Diencephalon (tissue), 1 donor: ENCODE results near the gene S1PR2. TPM values are rescaled to one million over a fixed set of nuclear protein-coding genes. Genes with fewer than 3 reads are reported as not detected.

Experiments
- small RNA-seq: library from RNA; depleted of rRNA; stranded (forward); fragments of <200 nt; gene quantifications from one replicate; pipeline ENCODE3, GENCODE V24; 2014
- total RNA-seq: library from RNA; depleted of rRNA; stranded (reverse); fragments of >200 nt; gene quantifications from one replicate; pipeline ENCODE4 v1.2.3, GENCODE V29; 2014

Gene S1PR2, protein sequence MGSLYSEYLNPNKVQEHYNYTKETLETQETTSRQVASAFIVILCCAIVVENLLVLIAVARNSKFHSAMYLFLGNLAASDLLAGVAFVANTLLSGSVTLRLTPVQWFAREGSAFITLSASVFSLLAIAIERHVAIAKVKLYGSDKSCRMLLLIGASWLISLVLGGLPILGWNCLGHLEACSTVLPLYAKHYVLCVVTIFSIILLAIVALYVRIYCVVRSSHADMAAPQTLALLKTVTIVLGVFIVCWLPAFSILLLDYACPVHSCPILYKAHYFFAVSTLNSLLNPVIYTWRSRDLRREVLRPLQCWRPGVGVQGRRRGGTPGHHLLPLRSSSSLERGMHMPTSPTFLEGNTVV
- total RNA-seq, result 4.4 TPM

DNA sequence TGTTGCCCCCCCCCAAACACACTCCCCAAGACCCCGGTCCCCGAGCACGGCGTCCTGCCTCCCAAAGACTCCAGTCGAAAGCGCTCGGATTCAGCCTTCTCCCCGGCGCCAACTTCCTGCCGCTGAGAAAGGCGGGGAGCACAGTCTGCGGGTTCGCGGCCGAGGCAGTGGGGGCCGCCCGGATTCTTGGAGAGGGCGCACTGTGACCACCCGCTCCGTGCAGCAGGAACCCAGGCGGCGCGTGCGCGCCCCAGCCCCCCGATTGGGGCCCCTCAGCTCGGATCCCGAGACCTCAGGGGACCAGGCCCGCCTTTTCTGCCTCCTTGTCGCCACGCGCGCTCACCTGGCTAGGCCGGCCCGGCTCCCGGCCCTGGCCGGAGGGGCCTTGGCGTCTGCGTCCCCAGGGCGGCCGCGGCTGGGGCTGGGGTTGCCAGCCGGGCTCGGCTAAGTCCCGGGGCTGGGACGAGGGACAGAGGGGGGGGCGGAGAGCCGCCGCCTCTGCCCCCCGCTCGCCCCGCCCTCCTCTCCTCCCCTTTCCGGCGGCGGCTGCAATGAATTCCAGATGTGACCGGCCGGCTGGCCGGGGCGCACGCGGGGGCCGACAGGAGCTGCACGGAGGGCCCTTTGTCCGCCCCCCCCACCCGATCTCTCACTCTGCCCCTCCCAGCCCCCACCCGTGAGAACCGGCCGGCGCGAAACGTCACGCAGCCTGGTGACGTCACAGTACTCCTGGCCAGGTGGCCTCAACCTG lies at the start of gene S1PR2:
Gene S1PR2, minus strand, starts transcription at position 471 of the 751 bp plus-strand sequence. CDS start 6,426 bp downstream, outside the sequence.

DNA sequence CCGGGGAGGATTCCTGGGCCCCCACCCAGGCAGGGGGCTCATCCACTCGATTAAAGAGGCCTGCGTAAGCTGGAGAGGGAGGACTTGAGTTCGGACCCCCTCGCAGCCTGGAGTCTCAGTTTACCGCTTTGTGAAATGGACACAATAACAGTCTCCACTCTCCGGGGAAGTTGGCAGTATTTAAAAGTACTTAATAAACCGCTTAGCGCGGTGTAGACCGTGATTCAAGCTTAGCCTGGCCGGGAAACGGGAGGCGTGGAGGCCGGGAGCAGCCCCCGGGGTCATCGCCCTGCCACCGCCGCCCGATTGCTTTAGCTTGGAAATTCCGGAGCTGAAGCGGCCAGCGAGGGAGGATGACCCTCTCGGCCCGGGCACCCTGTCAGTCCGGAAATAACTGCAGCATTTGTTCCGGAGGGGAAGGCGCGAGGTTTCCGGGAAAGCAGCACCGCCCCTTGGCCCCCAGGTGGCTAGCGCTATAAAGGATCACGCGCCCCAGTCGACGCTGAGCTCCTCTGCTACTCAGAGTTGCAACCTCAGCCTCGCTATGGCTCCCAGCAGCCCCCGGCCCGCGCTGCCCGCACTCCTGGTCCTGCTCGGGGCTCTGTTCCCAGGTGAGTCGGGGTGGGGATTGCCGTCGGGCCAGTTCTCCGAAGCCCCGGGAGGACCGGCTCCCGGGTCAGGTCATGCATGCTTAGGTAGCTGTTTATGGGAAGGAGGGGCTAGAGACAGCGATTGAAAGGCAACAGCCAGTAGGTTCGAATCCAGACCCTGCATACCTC lies 39.7 kb upstream of the S1PR2 start, which contains the start of gene ICAM1:
Gene ICAM1, plus strand, starts transcription at position 505 of the 779 bp plus-strand sequence. Its CDS starts 40 bp downstream, at position 545.

DNA sequence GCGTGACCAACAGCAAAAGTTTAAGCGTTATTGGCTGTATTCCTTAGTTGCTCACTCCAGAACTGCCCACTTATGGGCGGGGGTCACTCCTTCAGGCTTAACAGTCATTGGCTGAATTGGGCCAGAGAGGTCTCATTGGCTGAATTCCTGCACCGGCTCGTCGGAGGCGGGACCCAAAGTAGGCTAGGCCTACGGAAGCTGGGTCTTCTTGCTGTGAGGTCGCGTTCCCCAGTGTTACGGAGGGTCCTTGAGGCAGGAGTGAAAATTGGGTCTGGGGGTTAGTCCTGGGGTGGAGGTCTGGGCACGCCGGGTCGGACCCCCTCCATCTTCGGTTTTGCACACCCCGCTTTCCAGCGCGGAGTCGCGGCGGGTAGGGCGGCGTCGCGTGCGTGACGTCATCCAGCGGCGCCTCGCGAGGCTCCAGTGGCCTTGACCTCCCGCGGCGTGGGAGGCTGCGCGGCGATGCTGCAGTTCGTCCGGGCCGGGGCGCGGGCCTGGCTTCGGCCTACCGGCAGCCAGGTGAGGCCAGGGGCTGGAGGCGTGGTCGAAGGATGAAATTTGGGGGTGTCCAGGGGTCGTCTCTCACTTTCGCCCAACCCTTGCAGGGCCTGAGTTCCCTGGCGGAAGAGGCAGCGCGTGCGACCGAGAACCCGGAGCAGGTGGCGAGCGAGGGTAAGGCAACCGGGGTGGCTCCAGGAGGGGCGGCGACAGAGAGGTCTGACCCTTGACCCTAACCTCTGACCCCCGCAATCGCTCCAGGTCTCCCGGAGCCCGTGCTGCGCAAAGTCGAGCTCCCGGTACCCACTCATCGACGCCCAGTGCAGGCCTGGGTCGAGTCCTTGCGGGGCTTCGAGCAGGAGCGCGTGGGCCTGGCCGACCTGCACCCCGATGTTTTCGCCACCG lies 20.9 kb upstream of the S1PR2 start, which contains the start of gene MRPL4:
Gene MRPL4, plus strand, starts transcription at position 423 of the 903 bp plus-strand sequence. Its CDS starts 40 bp downstream, at position 463.

DNA sequence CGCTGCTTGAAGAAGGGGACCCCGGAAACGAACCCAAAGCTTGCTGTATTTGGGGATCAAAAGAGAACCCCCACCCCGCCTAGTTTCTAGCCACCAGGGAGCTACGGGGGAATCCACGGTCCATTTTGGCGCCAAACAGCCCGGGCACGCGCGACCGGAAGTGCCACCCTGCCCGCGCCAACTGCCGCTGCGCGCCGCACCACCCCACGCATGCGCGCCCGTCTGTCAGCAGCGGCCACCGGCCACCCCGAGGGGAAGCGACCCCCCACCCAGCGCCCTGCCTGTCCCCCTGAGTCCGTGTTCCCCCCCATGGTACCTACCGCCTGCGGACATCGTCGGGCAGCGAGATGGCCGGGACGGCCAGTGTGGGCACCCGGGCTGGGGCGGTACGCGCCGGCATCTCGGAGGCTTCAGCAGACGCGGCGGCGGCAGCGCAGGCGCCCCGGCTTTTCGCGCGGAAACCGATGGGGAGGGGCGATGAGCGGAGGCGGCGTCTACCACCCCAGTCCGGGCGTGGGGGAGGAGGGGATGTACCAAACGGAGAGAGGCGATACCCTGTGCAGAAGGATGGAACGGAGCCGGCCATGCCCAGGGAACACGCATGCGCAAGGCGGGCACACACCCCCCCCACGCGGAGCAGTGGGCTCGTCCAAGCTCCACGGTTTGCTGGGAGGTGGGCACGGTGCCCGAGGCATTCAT lies 36.5 kb downstream of the S1PR2 start, which contains the start of gene DNMT1:
Gene DNMT1, minus strand, starts transcription at position 454 of the 699 bp plus-strand sequence. Its CDS starts 54 bp downstream, at position 400.

Small RNA genes lying within 50 kb of the gene (small RNA-seq; reads per million reads assigned to genes)
- not detected for gene MIR4322

Other genes starting within 250 kb of the S1PR2 start
- 1.2 TPM for gene COL5A3, start 220.8 kb downstream of the S1PR2 start, total RNA-seq
- gene RDH8, start 217.8 kb downstream of the S1PR2 start, total RNA-seq, result not detected
- 7.8 TPM for gene SHFL, start 145.0 kb downstream of the S1PR2 start, total RNA-seq
- gene ANGPTL6, start 128.7 kb downstream of the S1PR2 start, total RNA-seq, result 0.69 TPM
- 18.5 TPM for gene PPAN, start 125.0 kb downstream of the S1PR2 start, total RNA-seq
- 6.5 TPM for gene P2RY11, start 119.6 kb downstream of the S1PR2 start, total RNA-seq
- 101 TPM for gene EIF3G, start 111.4 kb downstream of the S1PR2 start, total RNA-seq
- 35.1 TPM for gene DNMT1, start 36.4 kb downstream of the S1PR2 start, total RNA-seq
- gene MRPL4, start 20.9 kb upstream of the S1PR2 start, total RNA-seq, result 15.7 TPM
- gene ICAM1, start 39.8 kb upstream of the S1PR2 start, total RNA-seq, result 1.8 TPM
- 0.46 TPM for gene ICAM4, start 55.6 kb upstream of the S1PR2 start, total RNA-seq
- gene ICAM5, start 58.6 kb upstream of the S1PR2 start, total RNA-seq, result 2.5 TPM
- 1.6 TPM for gene ZGLP1, start 78.5 kb upstream of the S1PR2 start, total RNA-seq
- 21.0 TPM for gene FDX2, start 84.7 kb upstream of the S1PR2 start, total RNA-seq
- gene RAVER1, start 102.2 kb upstream of the S1PR2 start, total RNA-seq, result 4.8 TPM
- 1.4 TPM for gene ICAM3, start 108.3 kb upstream of the S1PR2 start, total RNA-seq
- gene TYK2, start 149.2 kb upstream of the S1PR2 start, total RNA-seq, result 40.6 TPM
- gene CDC37, start 172.2 kb upstream of the S1PR2 start, total RNA-seq, result 62.1 TPM
- gene PDE4A, start 189.2 kb upstream of the S1PR2 start, total RNA-seq, result 9.0 TPM